ENCODE measurements around the gene KIAA0930. TPM values are rescaled to one million over a fixed set of nuclear protein-coding genes. Genes with fewer than 3 reads are reported as not detected.
"Not testable (repeated sequence)": the region's sequence is repeated elsewhere in the genome, so short reads cannot be mapped to it uniquely, and the experiment has no call there.

Gene KIAA0930
- total RNA-seq, 2 experiments from 2014 or later = 6.7 to 7.4 TPM

DNA sequence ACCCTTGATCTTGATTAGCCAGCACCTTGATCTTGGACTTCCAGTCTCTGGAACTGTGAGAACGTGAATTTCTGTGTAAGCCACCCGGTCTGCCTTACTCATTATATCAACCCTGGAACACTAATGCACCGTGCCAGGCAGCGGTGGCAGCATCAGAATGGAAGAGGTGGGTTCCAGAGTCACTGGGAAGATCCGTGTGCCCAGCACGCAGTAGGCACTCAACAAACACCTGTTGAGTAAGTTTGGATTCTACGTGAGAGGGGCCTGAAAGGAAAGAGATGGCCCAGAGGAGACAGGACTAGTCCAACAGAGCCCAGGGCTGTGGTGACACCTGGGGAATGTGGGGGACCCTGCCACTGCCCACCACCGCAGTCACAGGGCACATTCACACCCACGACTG is 37.4 kb upstream of the KIAA0930 start:
- Mint-ChIP-seq H3K36me3 (ENCODE audit: low read depth) (no peaks in the 10 kb centered on the region), H3K27ac (no peak overlapping the region), H3K4me3 (no peak overlapping the region), H3K9me3 (no peaks in the 10 kb centered on the region), H3K27me3 (peaks cover under 1% of the 10 kb centered on the region), H3K4me1 (ENCODE audit: low read depth) (peaks cover 12% of the 10 kb centered on the region)
- H3K36me3 ChIP-seq (ENCODE audit: insufficient read depth, low read length) = no peaks in the 10 kb centered on the region
- DNase-seq (no peak), ATAC-seq (ENCODE audit: poor library complexity) (no peak)
- no peak overlapping the region for H3K27ac ChIP-seq (ENCODE audit: low read depth in 1 of 2, low read length in 2 of 2)
- ChIA-PET POLR2A (no interaction called here), CTCF (no interaction called here)
- H3K9me3 ChIP-seq (ENCODE audit: control insufficient read depth in 1 of 2, insufficient read depth in 1 of 2, low read length in 2 of 2) = no peaks in the 10 kb centered on the region
- TF ChIP-seq, protein P1, sequence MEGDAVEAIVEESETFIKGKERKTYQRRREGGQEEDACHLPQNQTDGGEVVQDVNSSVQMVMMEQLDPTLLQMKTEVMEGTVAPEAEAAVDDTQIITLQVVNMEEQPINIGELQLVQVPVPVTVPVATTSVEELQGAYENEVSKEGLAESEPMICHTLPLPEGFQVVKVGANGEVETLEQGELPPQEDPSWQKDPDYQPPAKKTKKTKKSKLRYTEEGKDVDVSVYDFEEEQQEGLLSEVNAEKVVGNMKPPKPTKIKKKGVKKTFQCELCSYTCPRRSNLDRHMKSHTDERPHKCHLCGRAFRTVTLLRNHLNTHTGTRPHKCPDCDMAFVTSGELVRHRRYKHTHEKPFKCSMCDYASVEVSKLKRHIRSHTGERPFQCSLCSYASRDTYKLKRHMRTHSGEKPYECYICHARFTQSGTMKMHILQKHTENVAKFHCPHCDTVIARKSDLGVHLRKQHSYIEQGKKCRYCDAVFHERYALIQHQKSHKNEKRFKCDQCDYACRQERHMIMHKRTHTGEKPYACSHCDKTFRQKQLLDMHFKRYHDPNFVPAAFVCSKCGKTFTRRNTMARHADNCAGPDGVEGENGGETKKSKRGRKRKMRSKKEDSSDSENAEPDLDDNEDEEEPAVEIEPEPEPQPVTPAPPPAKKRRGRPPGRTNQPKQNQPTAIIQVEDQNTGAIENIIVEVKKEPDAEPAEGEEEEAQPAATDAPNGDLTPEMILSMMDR (IDR thresholded peaks at IDR 0.05) = no peak
- intact Hi-C loops (cut with DNase I, micrococcal nuclease) = no loop called here
- H3K4me1 ChIP-seq (ENCODE audit: insufficient read depth, low read length) = peaks cover 7% of the 10 kb centered on the region
- H3K27me3 ChIP-seq (ENCODE audit: control insufficient read depth in 1 of 2, insufficient read depth in 2 of 2, low read length in 2 of 2) = no peaks in the 10 kb centered on the region
- no peak overlapping the region for H3K4me3 ChIP-seq (ENCODE audit: low read length)

- H3K4me1 Mint-ChIP-seq (ENCODE audit: low read depth) = peaks cover 12% of the 10 kb centered on the region
- DNase-seq; H3K36me3 Mint-ChIP-seq (ENCODE audit: low read depth); ATAC-seq (ENCODE audit: poor library complexity); H3K4me1 ChIP-seq (ENCODE audit: insufficient read depth, low read length); H3K27ac Mint-ChIP-seq; H3K9me3 Mint-ChIP-seq; H3K36me3 ChIP-seq (ENCODE audit: insufficient read depth, low read length); CTCF ChIA-PET; H3K27me3 ChIP-seq (ENCODE audit: control insufficient read depth in 1 of 2, insufficient read depth in 2 of 2, low read length in 2 of 2); H3K27ac ChIP-seq (ENCODE audit: low read depth in 1 of 2, low read length in 2 of 2); H3K9me3 ChIP-seq (ENCODE audit: control insufficient read depth in 1 of 2, insufficient read depth in 1 of 2, low read length in 2 of 2); POLR2A ChIA-PET; H3K4me3 Mint-ChIP-seq; H3K4me3 ChIP-seq (ENCODE audit: low read length); H3K27me3 Mint-ChIP-seq; intact Hi-C loops (cut with DNase I, micrococcal nuclease): not testable (repeated sequence)
Measured at GRCh38 chr22:45277720-45278119, 37.0 kb upstream of the KIAA0930 start.

DNA sequence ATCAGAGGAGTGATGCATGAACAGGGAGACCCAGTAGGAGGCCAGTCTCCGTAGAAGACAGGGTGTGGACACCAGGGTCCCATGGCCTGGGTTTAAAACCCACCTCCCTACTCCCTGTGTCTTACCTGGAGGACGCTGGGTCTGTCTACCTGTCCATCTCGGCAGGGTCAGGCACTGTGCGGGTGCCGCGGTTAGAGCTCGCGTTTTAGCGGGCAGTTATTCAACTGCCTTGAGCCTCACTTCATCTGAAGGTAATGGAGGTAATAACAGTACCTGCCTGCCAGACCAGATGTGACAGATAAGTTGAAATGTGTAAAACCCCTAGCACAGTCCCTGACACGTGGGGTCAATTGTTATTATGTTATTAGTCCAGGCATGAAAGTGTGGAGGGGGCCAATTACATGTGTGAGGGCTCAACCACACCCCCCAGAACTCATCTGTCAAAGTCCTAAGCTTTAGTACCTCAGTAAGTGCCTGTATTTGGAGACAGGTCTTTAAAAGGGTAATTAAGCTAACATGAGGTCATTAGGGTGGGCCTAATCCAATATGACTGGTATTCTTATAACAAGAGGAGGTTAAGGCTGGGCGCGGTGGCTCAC is 35.9 kb upstream of the KIAA0930 start:
- H3K27ac ChIP-seq (ENCODE audit: low read depth in 1 of 2, low read length in 2 of 2) = no peak overlapping the region
- Mint-ChIP-seq H3K27ac (no peak overlapping the region), H3K27me3 (no peaks in the 10 kb centered on the region), H3K4me1 (ENCODE audit: low read depth) (peaks cover 12% of the 10 kb centered on the region), H3K9me3 (no peaks in the 10 kb centered on the region), H3K4me3 (no peak overlapping the region), H3K36me3 (ENCODE audit: low read depth) (no peaks in the 10 kb centered on the region)
- no peaks in the 10 kb centered on the region for H3K9me3 ChIP-seq (ENCODE audit: control insufficient read depth in 1 of 2, insufficient read depth in 1 of 2, low read length in 2 of 2)
- DNase-seq (no peak), ATAC-seq (ENCODE audit: poor library complexity) (no peak)
- intact Hi-C loops (cut with DNase I, micrococcal nuclease) = no loop called here
- peaks cover 7% of the 10 kb centered on the region for H3K4me1 ChIP-seq (ENCODE audit: insufficient read depth, low read length)
- H3K4me3 ChIP-seq (ENCODE audit: low read length) = no peak overlapping the region
- CTCF ChIA-PET = no interaction called here
- no peaks in the 10 kb centered on the region for H3K27me3 ChIP-seq (ENCODE audit: control insufficient read depth in 1 of 2, insufficient read depth in 2 of 2, low read length in 2 of 2)
- TF ChIP-seq, protein P1 (IDR thresholded peaks at IDR 0.05) = no peak
- POLR2A ChIA-PET = no interaction called here
- no peaks in the 10 kb centered on the region for H3K36me3 ChIP-seq (ENCODE audit: insufficient read depth, low read length)

GRCh38 chr22:45273452-45274075 is 32.9 kb upstream of the KIAA0930 start:
- Mint-ChIP-seq H3K4me3 (no peak overlapping the region), H3K4me1 (ENCODE audit: low read depth) (peaks cover 12% of the 10 kb centered on the region), H3K27ac (no peak overlapping the region), H3K9me3 (no peaks in the 10 kb centered on the region), H3K27me3 (peaks cover 8% of the 10 kb centered on the region), H3K36me3 (ENCODE audit: low read depth) (no peaks in the 10 kb centered on the region)
- Histone ChIP-seq H3K27me3 (ENCODE audit: control insufficient read depth in 1 of 2, insufficient read depth in 2 of 2, low read length in 2 of 2) (peaks cover 0 to 5% of the 10 kb centered on the region in 2 experiments), H3K4me1 (ENCODE audit: insufficient read depth, low read length) (peaks cover 11% of the 10 kb centered on the region), H3K9me3 (ENCODE audit: control insufficient read depth in 1 of 2, insufficient read depth in 1 of 2, low read length in 2 of 2) (no peaks in the 10 kb centered on the region), H3K27ac (ENCODE audit: low read depth in 1 of 2, low read length in 2 of 2) (no peak overlapping the region), H3K36me3 (ENCODE audit: insufficient read depth, low read length) (no peaks in the 10 kb centered on the region), H3K4me3 (ENCODE audit: low read length) (no peak overlapping the region)
- CTCF ChIA-PET = no interaction called here
- POLR2A ChIA-PET = no interaction called here
- ATAC-seq (ENCODE audit: poor library complexity) = no peak
- DNase-seq = no peak
- intact Hi-C loops (cut with DNase I, micrococcal nuclease) = no loop called here
- TF ChIP-seq, protein P1 (IDR thresholded peaks at IDR 0.05) = no peak

All from CD4-positive, alpha-beta T cell (primary cell).